ENCODE data around the gene GARIN5A. TPM values are rescaled to one million over a fixed set of nuclear protein-coding genes. Genes with fewer than 3 reads are reported as not detected.
A peak's percentile ranks its signal among the peaks of the same experiment; 100 is the strongest.

Gene GARIN5A
- total RNA-seq, 1 experiment from 2014 or later, result 0.46 TPM

DNA sequence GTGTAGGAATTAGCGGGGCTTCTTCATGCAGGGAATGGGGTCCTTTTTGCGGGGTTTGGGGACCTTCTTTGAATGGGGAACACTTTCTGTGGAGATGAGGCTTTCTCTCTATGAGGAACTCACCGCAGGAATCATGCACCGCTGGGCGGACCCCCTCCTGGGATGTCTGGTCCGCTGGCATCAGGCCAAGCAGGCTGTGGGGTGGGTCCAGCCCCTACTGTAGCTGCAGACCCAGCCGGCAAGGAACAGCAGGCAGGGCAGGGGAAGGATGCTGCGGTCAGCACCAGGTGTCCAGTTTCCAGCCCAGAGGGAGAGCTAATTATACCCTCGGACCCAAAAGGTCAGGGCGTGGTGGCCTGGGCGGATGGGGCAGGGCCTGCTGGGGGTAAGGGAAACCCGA lies 42.1 kb downstream of the GARIN5A start:
- DNase-seq (ENCODE audit: low read depth), result peak; percentile 38

DNA sequence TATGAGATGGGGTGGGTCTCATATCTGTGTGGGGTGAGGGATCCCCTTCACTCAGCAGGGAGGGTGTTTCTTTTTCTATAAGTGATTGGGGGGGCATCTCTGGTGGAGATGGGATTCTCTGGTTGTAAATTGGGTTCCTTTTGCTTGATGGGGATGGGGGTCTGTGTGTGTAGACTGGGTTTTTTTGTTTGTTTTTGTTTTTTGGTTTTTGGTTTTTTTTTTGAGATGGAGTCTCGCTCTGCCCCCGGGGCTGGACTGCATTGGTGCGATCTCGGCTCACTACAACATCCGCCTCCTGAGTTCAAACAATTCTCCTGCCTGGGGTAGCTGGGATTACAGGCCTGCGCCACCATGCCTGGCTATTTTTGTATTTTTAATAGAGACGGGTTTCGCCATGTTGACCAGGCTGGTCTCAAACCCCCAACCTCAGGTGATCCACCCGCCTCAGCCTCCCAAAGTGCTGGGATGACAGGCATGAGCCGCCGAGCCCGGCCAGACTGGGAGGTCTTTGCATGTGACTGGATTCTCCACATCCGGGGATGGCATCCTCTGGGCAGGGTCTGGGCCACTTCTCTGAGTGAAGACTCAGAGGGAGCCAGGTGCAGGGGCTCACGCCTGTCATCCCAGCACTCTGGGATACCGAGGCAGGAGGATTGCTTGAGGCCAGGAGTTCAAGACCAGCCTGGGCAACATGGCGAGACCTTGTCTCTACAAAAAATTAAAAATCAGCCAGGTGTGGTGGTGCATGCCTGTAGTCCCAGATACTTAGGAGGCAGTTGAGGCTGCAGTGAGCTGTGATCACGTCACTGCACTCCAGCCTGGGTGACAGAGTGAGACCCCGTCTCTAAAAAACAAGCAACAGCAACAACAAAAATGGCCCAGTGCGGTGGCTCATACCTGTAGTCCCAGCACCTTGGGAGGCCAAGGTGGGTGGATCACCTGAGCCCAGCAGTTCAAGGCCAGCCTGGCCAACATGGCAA lies 43.2 kb downstream of the GARIN5A start:
- DNase-seq (ENCODE audit: low read depth), result no peak

- DNase-seq (ENCODE audit: low read depth), result peak; percentile 21
Measured at GRCh38 chr19:50432221-50433028, 44.2 kb downstream of the GARIN5A start, which contains the start of gene MYBPC2. MYBPC2 (plus strand) TSS chr19:50432892; CDS start chr19:50432954, 62 bp downstream.

- peak; percentile 78 for DNase-seq (ENCODE audit: low read depth)
Measured at GRCh38 chr19:50431343-50432220, 45.1 kb downstream of the GARIN5A start.

- DNase-seq (ENCODE audit: low read depth), result no peak
Measured at GRCh38 chr19:50430888-50431342, 45.7 kb downstream of the GARIN5A start.

- no peak for DNase-seq (ENCODE audit: low read depth)
Measured at GRCh38 chr19:50428772-50429463, 47.7 kb downstream of the GARIN5A start.

- peak; percentile 58 for DNase-seq (ENCODE audit: low read depth)
Measured at GRCh38 chr19:50427997-50428425, 48.6 kb downstream of the GARIN5A start.

DNA sequence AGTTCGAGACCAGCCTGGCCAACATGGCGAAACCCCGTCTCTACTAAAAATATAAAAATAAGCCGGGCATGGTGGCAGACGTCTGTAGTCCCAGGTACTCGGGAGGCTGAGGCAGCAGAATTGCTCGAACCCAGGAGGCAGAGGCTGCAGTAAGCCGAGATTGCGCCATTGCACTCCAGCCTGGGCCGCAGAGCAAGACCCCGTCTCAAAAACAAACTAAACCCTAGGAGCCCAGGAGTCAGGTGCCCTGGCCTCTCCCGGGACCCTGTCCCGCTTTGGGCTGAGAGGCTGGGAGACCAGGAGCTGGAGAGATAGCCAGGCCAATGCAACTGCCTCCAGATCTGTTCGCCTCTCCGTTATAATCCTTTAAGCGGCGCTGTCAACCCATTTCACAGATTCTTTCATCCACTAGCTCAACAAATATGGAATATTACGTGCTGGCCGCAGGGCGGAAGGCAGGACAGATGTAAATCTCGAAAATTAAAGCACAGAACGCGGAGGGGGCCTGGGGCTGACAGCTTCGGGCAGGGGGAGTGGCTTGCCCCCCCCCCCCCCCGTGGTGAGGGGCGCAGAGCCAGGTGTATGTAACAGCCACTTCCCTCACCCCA lies 49.2 kb downstream of the GARIN5A start:
- no peak for DNase-seq (ENCODE audit: low read depth)

- DNase-seq (ENCODE audit: low read depth), result no peak
Measured at GRCh38 chr19:50425581-50425980, 51.1 kb downstream of the GARIN5A start.

GRCh38 chr19:50423279-50424113 lies 53.2 kb downstream of the GARIN5A start:
- DNase-seq (ENCODE audit: low read depth), result no peak

DNA sequence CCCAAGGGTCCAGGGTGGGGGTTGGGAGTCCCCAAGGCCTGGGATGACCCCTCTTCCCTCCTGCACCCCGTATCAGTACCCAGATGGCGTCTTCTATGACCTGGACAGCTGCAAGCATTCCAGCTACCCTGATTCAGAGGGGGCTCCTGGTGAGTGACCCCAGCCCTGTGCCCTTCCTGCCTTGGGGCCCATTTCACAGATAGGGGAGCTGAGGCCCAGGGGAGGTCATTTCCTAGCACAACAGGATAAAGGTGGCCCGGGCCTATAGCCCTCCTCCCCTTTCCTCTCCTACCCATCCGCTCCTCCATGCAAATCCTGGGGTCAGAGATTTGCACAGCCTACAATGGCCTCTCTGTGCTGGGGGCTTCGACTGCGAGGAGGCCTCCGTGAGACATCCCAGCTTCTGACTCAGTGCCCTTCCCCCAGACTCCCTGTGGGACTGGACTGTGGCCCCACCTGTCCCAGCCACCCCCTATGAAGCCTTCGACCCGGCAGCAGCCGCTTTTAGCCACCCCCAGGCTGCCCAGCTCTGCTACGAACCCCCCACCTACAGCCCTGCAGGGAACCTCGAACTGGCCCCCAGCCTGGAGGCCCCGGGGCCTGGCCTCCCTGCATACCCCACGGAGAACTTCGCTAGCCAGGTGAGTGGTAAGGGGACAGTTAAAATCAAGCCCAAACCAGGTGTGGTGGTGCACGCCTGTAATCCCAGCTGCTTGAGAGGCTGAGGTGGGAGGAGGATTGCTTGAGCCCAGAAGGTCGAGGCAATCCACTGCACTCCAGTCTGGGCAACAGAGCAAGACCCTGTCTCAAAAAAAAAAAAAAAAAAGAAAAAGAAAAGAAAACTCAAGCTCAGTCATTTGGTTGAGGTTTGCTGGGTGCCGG lies 54.0 kb downstream of the GARIN5A start:
- no peak for DNase-seq (ENCODE audit: low read depth)

DNA sequence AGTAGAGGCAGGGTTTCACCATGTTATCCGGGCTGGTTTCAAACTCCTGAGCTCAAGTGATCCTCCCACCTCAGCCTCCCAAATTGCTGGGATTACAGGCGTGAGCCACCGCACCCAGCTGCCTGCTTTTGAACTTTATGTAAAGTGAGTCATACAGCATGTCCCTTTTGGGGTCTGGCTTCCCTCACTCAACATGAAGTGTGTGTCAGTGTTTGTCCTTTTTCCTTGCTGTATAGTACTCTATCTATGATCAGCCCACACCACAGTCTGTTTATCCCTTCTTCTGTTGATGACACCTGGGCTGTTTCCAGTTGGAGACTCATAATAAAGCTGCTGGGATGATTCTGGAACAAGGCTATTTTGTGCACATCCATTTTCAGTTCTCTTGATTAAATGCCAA lies 55.8 kb downstream of the GARIN5A start:
- no peak for DNase-seq (ENCODE audit: low read depth)

DNA sequence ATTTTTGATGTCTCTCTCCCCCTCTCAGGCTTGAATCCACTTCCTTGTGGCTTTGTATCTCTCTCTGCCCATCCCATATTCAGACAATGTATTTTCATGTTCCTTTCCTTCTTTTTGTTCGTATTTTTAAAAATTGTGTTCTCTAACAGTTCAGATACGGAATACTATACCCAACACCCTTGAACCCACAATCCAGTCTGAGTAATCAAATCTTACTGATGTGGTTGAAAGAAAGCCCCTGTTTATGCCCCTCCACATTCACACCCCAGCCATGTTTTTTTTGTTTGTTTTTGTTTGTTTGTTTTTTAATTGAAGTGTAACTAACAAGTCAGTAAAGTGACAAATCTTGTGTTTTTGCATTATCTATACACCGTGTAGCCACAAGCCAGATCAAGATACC lies 56.5 kb downstream of the GARIN5A start:
- no peak for DNase-seq (ENCODE audit: low read depth)

- DNase-seq (ENCODE audit: low read depth), result no peak
Measured at GRCh38 chr19:50419580-50420035, 57.0 kb downstream of the GARIN5A start.

GRCh38 chr19:50419022-50419579 lies 57.5 kb downstream of the GARIN5A start:
- DNase-seq (ENCODE audit: low read depth), result no peak

DNA sequence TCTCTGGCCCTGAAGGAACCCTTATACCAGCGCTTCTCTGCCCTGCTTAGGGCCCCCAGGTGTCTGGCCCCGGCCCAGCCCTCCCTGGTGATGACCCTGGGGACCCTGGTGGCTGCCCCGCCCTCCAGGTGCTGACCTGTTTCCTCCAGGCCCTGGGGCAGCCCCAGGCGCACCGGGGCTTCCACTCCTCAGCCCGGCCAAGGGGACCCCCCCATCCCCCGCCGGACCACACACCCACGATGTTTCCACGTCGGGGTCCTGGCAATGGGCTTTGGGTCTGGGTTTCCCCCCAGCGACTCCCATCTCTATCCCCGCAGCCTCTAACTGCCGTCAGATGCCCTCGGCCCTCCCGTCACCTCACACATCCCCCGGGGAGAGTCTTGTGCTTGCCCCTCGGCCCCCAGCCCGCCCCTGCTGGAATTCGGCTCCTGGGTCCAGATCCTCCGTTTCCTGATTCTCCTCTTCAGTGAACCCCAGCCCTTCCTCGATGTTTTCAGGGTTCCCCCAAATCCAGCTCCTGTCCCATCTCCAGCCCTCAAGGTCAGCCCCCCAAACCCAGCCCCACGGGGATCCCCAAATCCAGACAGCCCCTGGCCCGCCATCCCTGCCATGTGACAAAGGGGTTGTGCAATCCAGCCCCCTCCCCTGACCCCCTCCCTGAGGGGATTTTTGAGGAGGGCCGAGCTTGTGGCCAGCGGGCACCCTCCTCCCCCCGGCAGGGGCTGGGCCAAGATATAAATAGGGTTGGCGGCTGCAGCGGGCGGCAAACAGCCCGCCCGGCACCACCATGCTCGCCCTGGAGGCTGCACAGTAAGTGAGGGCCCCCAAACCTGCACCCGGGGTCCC lies 58.2 kb downstream of the GARIN5A start, which contains the start of gene SPIB:
Gene SPIB, plus strand, starts transcription at position 763 of the 846 bp plus-strand sequence. Its CDS starts 25 bp downstream, at position 788.
- DNase-seq (ENCODE audit: low read depth), result no peak
